Nephron (organoid): ENCODE measurements around the gene PYGB.
A peak's percentile ranks its signal among the peaks of the same experiment; 100 is the strongest.

Experiments used
- H3K27ac Mint-ChIP-seq, 3 experiments: 2 replicates each; pipeline ENCODE4 v1.8.0; 2020; ENCODE audit warnings: mixed read lengths in 3 of 3, mild to moderate bottlenecking in 2 of 3, moderate library complexity in 1 of 3
- H3K27me3 Mint-ChIP-seq: 2 replicates; pipeline ENCODE4 v1.8.0; 2021; ENCODE audit warnings: low read depth, mild to moderate bottlenecking, moderate library complexity, mixed read lengths
- H3K36me3 Mint-ChIP-seq: 2 replicates; pipeline ENCODE4 v1.8.0; 2020; ENCODE audit warnings: low read depth, mixed read lengths
- H3K4me1 Mint-ChIP-seq: 2 replicates; pipeline ENCODE4 v1.8.0; 2020; ENCODE audit warnings: mixed read lengths
- H3K4me3 Mint-ChIP-seq, 3 experiments: 2 replicates each; pipeline ENCODE4 v1.8.0; 2020; ENCODE audit warnings: mild to moderate bottlenecking in 3 of 3, mixed read lengths in 3 of 3, moderate library complexity in 2 of 3
- H3K9me3 Mint-ChIP-seq: 2 replicates; pipeline ENCODE4 v1.8.0; 2020; ENCODE audit warnings: mixed read lengths
- CTCF ChIP-seq, 3 experiments: fragments of 200-600 bp; sonication (generic); IDR thresholded peaks; one replicate each; pipeline ENCODE4 v1.5.0; 2021; ENCODE audit warnings: antibody characterized with exemption in 3 of 3; ENCODE audit not compliant: unreplicated experiment in 3 of 3

Gene PYGB

GRCh38 chr20:25295386-25296093, 47.7 kb downstream of the PYGB start:
- no peaks in the 10 kb centered on the region for H3K27me3 Mint-ChIP-seq
- H3K9me3 Mint-ChIP-seq, result no peaks in the 10 kb centered on the region
- H3K4me3 Mint-ChIP-seq, result no peak overlapping the region
- no peak for TF ChIP-seq CTCF (IDR thresholded peaks at IDR 0.05; ENCODE audit: unreplicated experiment in 3 of 3)
- peaks cover 15% of the 10 kb centered on the region for H3K36me3 Mint-ChIP-seq
- H3K4me1 Mint-ChIP-seq, result peaks cover 10% of the 10 kb centered on the region
- H3K27ac Mint-ChIP-seq, result peak overlapping the region in 1 of 3 experiments; percentile 13

DNA sequence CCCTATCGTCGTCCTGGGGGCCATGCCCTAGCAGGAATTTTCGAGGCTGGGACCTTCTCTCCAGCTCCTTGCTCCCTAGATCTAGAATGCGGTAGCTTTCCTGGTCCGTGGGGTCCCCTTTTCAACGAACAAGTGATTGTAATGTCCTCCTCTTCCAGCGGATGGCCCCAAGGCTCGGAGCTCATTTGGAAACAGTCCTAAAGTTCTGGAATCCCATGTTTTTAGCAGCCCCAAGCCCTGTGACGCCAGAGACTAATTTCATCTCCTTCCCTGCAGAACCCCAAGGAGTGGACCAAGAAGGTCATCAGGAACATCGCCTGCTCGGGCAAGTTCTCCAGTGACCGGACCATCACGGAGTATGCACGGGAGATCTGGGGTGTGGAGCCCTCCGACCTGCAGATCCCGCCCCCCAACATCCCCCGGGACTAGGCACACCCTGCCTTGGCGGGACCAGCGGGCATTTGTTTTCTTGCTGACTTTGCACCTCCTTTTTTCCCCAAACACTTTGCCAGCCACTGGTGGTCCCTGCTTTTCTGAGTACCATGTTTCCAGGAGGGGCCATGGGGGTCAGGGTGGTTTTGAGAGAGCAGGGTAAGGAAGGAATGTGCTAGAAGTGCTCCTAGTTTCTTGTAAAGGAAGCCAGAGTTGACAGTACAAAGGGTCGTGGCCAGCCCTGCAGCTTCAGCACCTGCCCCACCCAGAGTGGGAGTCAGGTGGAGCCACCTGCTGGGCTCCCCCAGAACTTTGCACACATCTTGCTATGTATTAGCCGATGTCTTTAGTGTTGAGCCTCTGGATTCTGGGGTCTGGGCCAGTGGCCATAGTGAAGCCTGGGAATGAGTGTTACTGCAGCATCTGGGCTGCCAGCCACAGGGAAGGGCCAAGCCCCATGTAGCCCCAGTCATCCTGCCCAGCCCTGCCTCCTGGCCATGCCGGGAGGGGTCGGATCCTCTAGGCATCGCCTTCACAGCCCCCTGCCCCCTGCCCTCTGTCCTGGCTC, 48.5 kb downstream of the PYGB start:
- peaks cover 10% of the 10 kb centered on the region for H3K4me1 Mint-ChIP-seq
- peak in 2 of 3 experiments; percentile 6 to 23 for TF ChIP-seq CTCF (IDR thresholded peaks at IDR 0.05; ENCODE audit: unreplicated experiment in 3 of 3)
- no peak overlapping the region for H3K4me3 Mint-ChIP-seq
- H3K36me3 Mint-ChIP-seq, result peaks cover 14% of the 10 kb centered on the region
- no peaks in the 10 kb centered on the region for H3K27me3 Mint-ChIP-seq
- H3K9me3 Mint-ChIP-seq, result no peaks in the 10 kb centered on the region
- peak overlapping the region in 1 of 3 experiments; percentile 13 for H3K27ac Mint-ChIP-seq

GRCh38 chr20:25297141-25297905, 49.4 kb downstream of the PYGB start:
- Mint-ChIP-seq H3K4me1 (peaks cover 10% of the 10 kb centered on the region), H3K9me3 (no peaks in the 10 kb centered on the region), H3K4me3 (no peak overlapping the region), H3K27ac (no peak overlapping the region), H3K36me3 (peaks cover 11% of the 10 kb centered on the region), H3K27me3 (no peaks in the 10 kb centered on the region)
- no peak for TF ChIP-seq CTCF (IDR thresholded peaks at IDR 0.05; ENCODE audit: unreplicated experiment in 3 of 3)

- TF ChIP-seq CTCF (IDR thresholded peaks at IDR 0.05; ENCODE audit: unreplicated experiment in 3 of 3), result no peak
- no peaks in the 10 kb centered on the region for H3K9me3 Mint-ChIP-seq
- no peak overlapping the region for H3K4me3 Mint-ChIP-seq
- no peaks in the 10 kb centered on the region for H3K27me3 Mint-ChIP-seq
- peaks cover 4% of the 10 kb centered on the region for H3K36me3 Mint-ChIP-seq
- H3K4me1 Mint-ChIP-seq, result peaks cover 7% of the 10 kb centered on the region
- peak overlapping the region in 1 of 3 experiments; percentile 38 for H3K27ac Mint-ChIP-seq
Measured at GRCh38 chr20:25299806-25300205, 51.9 kb downstream of the PYGB start.

GRCh38 chr20:25300496-25301170, 52.7 kb downstream of the PYGB start:
- no peak for TF ChIP-seq CTCF (IDR thresholded peaks at IDR 0.05; ENCODE audit: unreplicated experiment in 3 of 3)
- peaks cover 4% of the 10 kb centered on the region for H3K36me3 Mint-ChIP-seq
- H3K27me3 Mint-ChIP-seq, result no peaks in the 10 kb centered on the region
- no peak overlapping the region for H3K27ac Mint-ChIP-seq
- H3K4me3 Mint-ChIP-seq, result no peak overlapping the region
- no peaks in the 10 kb centered on the region for H3K4me1 Mint-ChIP-seq
- no peaks in the 10 kb centered on the region for H3K9me3 Mint-ChIP-seq
